ENCODE measurements around the gene ILDR1.

DNA sequence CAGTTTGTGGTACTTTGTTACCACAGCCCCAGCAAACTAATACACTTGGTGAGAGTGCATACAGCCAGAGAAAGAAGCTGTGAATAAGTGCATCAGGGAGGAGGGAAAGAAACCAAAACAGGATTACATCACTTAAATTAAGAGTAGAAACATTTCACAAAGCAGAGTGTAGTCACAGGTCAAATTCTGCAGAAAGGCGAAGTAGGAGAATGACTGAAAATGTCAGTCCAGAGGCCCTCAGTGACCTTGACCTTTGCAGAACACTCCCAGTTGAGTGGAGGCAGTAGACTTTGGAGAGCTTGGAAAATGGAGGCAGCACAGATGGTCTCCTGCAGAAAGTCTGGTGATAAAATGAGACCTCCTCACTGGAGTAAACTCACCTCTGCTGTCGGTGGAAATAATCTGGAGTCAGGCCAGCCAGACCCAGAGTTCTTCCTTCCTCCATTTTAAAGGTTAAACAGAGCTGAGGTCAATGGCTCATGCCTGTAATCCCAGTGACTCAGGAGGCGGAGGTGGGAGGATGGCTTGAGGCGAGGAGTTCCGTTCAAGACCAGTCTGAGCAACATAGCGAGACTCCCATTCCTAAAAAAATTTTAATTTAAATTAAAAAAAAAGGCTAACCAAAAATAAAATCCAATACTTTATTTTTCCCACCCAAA lies 38.1 kb upstream of the ILDR1 start:
- TF ChIP-seq POLR2A (IDR thresholded peaks at IDR 0.05), result no peak
- TF ChIP-seq, protein P1, sequence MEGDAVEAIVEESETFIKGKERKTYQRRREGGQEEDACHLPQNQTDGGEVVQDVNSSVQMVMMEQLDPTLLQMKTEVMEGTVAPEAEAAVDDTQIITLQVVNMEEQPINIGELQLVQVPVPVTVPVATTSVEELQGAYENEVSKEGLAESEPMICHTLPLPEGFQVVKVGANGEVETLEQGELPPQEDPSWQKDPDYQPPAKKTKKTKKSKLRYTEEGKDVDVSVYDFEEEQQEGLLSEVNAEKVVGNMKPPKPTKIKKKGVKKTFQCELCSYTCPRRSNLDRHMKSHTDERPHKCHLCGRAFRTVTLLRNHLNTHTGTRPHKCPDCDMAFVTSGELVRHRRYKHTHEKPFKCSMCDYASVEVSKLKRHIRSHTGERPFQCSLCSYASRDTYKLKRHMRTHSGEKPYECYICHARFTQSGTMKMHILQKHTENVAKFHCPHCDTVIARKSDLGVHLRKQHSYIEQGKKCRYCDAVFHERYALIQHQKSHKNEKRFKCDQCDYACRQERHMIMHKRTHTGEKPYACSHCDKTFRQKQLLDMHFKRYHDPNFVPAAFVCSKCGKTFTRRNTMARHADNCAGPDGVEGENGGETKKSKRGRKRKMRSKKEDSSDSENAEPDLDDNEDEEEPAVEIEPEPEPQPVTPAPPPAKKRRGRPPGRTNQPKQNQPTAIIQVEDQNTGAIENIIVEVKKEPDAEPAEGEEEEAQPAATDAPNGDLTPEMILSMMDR (IDR thresholded peaks at IDR 0.05), result no peak
